Caco-2 (cell line): ENCODE measurements around the gene IGFBP7. TPM values are rescaled to one million over a fixed set of nuclear protein-coding genes. Genes with fewer than 3 reads are reported as not detected.
"Not testable (repeated sequence)": the region's sequence is repeated elsewhere in the genome, so short reads cannot be mapped to it uniquely, and the experiment has no call there.

ENCODE experiments used
- BruUV-seq: library from RNA; stranded (reverse); fragments of 400-500 nt; replicated peaks from 2 replicates; lab custom pipeline; 2021; lab: Mats Ljungman, UMichigan
- CTCF ChIA-PET: fragments of 300-600 bp; sonication (Branson Sonifier 250); formaldehyde crosslinking; loops from one replicate; lab custom pipeline; 2022; ENCODE audit warnings: antibody characterized with exemption; lab: Charles Lee
- POLR2A ChIA-PET: fragments of 300-600 bp; sonication (Branson Sonifier 250); formaldehyde crosslinking; loops from one replicate; lab custom pipeline; 2022; ENCODE audit warnings: antibody characterized with exemption; lab: Charles Lee
- DNase-seq, 2 experiments: peaks; one replicate each; pipeline versions ENCODE4 v3.0.0 to v3.0.0-alpha.2; 2020 to 2022
- H3K27me3 ChIP-seq: replicated peaks from 2 replicates; pipeline ENCODE4 v1.6.0; 2011; ENCODE audit warnings: low read length; ENCODE audit not compliant: control insufficient read depth, insufficient read depth
- H3K36me3 ChIP-seq: 2 replicates; pipeline ENCODE4 v1.5.1; 2011; ENCODE audit warnings: low read length; ENCODE audit not compliant: control insufficient read depth, insufficient read depth
- H3K4me1 ChIP-seq: fragments of 250-450 bp; sonication (Bioruptor Pico); 2 replicates; pipeline ENCODE4 v1.5.1; 2020; ENCODE audit warnings: mild to moderate bottlenecking
- H3K4me3 ChIP-seq: 2 replicates; pipeline ENCODE4 v1.5.1; 2011; ENCODE audit warnings: low read depth, mild to moderate bottlenecking, control low read depth, low read length
- H3K9me3 ChIP-seq: fragments of 250-450 bp; sonication (Bioruptor Pico); 2 replicates; pipeline ENCODE4 v1.5.1; 2020; ENCODE audit warnings: mild to moderate bottlenecking, moderate library complexity
- H3K27ac Mint-ChIP-seq: one replicate; pipeline ENCODE4 v1.8.0; 2022; ENCODE audit warnings: mixed read lengths; ENCODE audit not compliant: unreplicated experiment
- H3K27me3 Mint-ChIP-seq: one replicate; pipeline ENCODE4 v1.8.0; 2022; ENCODE audit warnings: mixed read lengths; ENCODE audit not compliant: insufficient read depth, unreplicated experiment
- H3K36me3 Mint-ChIP-seq: one replicate; pipeline ENCODE4 v1.8.0; 2022; ENCODE audit warnings: mild to moderate bottlenecking, mixed read lengths; ENCODE audit not compliant: insufficient read depth, unreplicated experiment
- H3K4me1 Mint-ChIP-seq: one replicate; pipeline ENCODE4 v1.8.0; 2022; ENCODE audit warnings: low read depth, mixed read lengths; ENCODE audit not compliant: unreplicated experiment
- H3K4me3 Mint-ChIP-seq: one replicate; pipeline ENCODE4 v1.8.0; 2022; ENCODE audit warnings: mild to moderate bottlenecking, moderate library complexity, mixed read lengths; ENCODE audit not compliant: unreplicated experiment
- H3K9me3 Mint-ChIP-seq: one replicate; pipeline ENCODE4 v1.8.0; 2022; ENCODE audit warnings: mixed read lengths; ENCODE audit not compliant: unreplicated experiment
- intact Hi-C: fragments of 100-400 bp; cut with micrococcal nuclease; formaldehyde crosslinking; loops from one replicate; pipeline ENCODE4 v1.10.0; 2022; ENCODE audit not compliant: unreplicated experiment
- total RNA-seq: library from RNA; stranded (reverse); gene quantifications from 2 replicates; pipeline ENCODE4 v1.2.3, GENCODE V29; 2022
- TF ChIP-seq, protein P1 (sequence below), 2 experiments: fragments of 200-600 bp in 1 of 2; IDR thresholded peaks; 1 replicate in 1 of 2; 2 replicates in 1 of 2; pipeline versions ENCODE4 v1.5.1 to v1.8.0; 2011 to 2022; ENCODE audit warnings: antibody characterized with exemption in 1 of 2, control low read depth in 1 of 2, inconsistent platforms in 1 of 2, low read depth in 1 of 2, low read length in 1 of 2, mild to moderate bottlenecking in 1 of 2, moderate library complexity in 1 of 2; ENCODE audit not compliant: insufficient read depth in 1 of 2, severe bottlenecking in 1 of 2, unreplicated experiment in 1 of 2

IGFBP7 gene
- total RNA-seq, 1 experiment from 2014 or later: 40.4 TPM

DNA sequence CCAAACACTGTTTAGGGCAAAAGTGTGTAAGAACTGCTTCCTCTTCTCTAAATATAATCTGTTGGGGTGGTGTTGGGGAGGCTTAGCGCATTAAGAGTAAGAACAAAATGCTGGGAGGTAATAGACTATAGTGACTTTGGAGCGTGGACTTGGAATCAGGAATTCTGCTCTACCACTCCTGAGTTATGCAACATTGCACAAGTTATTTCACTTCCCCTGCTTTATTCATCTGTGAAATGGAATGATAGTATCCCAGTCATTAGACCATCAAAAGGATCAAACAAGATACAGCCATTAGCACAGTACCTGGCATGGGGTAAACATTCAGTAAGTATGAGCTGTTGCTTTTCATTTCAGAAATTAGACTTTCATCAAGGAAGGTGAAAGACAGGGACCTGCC is 58.7 kb downstream of the IGFBP7 start:
- intact Hi-C loops: no loop called here
- H3K27me3 Mint-ChIP-seq: no peaks in the 10 kb centered on the region
- POLR2A ChIA-PET: no interaction called here

DNA sequence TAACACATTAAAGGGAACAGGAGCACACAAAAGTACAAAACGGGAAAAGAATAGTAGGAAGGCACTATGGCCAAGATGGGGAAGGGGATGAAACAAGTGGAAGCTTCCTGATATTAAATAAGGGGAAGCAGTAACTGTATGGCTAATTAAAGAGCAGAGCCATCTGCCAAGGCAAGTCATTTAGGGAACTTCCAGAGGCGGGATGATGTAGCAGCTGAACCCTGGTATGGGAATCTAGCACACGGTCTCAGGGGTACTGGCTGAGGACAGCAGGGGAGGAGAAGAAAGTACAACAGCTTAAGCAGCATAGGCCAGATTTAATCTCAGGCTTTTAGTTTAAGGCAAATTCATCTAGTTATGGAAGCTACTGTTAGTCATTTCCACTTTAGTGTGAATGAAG is 59.1 kb downstream of the IGFBP7 start:
- Mint-ChIP-seq H3K4me3 (no peak overlapping the region), H3K27me3 (no peaks in the 10 kb centered on the region), H3K36me3 (no peaks in the 10 kb centered on the region), H3K4me1 (no peaks in the 10 kb centered on the region), H3K9me3 (peaks cover 15% of the 10 kb centered on the region), H3K27ac (no peak overlapping the region)
- Histone ChIP-seq H3K27me3 (no peaks in the 10 kb centered on the region), H3K4me1 (no peaks in the 10 kb centered on the region), H3K36me3 (no peaks in the 10 kb centered on the region), H3K9me3 (peaks cover 6% of the 10 kb centered on the region), H3K4me3 (no peak overlapping the region)
- CTCF ChIA-PET: no interaction called here
- POLR2A ChIA-PET: no interaction called here
- no TSS peak for BruUV-seq
- intact Hi-C loops: no loop called here
- DNase-seq: no peak
- TF ChIP-seq, protein P1, sequence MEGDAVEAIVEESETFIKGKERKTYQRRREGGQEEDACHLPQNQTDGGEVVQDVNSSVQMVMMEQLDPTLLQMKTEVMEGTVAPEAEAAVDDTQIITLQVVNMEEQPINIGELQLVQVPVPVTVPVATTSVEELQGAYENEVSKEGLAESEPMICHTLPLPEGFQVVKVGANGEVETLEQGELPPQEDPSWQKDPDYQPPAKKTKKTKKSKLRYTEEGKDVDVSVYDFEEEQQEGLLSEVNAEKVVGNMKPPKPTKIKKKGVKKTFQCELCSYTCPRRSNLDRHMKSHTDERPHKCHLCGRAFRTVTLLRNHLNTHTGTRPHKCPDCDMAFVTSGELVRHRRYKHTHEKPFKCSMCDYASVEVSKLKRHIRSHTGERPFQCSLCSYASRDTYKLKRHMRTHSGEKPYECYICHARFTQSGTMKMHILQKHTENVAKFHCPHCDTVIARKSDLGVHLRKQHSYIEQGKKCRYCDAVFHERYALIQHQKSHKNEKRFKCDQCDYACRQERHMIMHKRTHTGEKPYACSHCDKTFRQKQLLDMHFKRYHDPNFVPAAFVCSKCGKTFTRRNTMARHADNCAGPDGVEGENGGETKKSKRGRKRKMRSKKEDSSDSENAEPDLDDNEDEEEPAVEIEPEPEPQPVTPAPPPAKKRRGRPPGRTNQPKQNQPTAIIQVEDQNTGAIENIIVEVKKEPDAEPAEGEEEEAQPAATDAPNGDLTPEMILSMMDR (IDR thresholded peaks at IDR 0.05; ENCODE audit: insufficient read depth in 1 of 2, low read depth in 1 of 2, low read length in 1 of 2, severe bottlenecking in 1 of 2, unreplicated experiment in 1 of 2): no peak

More for the DNA sequence above, 58.7 kb downstream of the IGFBP7 start:
- Histone ChIP-seq H3K27me3 (no peaks in the 10 kb centered on the region), H3K36me3 (no peaks in the 10 kb centered on the region), H3K4me3 (no peak overlapping the region), H3K4me1 (no peaks in the 10 kb centered on the region), H3K9me3 (peaks cover 6% of the 10 kb centered on the region)
- Mint-ChIP-seq H3K27ac (no peak overlapping the region), H3K4me3 (no peak overlapping the region), H3K4me1 (no peaks in the 10 kb centered on the region), H3K36me3 (no peaks in the 10 kb centered on the region), H3K9me3 (peaks cover 11% of the 10 kb centered on the region)
- BruUV-seq: no TSS peak
- TF ChIP-seq, protein P1 (IDR thresholded peaks at IDR 0.05; ENCODE audit: insufficient read depth in 1 of 2, low read depth in 1 of 2, low read length in 1 of 2, severe bottlenecking in 1 of 2, unreplicated experiment in 1 of 2): no peak
- CTCF ChIA-PET: no interaction called here
- DNase-seq: no peak

DNA sequence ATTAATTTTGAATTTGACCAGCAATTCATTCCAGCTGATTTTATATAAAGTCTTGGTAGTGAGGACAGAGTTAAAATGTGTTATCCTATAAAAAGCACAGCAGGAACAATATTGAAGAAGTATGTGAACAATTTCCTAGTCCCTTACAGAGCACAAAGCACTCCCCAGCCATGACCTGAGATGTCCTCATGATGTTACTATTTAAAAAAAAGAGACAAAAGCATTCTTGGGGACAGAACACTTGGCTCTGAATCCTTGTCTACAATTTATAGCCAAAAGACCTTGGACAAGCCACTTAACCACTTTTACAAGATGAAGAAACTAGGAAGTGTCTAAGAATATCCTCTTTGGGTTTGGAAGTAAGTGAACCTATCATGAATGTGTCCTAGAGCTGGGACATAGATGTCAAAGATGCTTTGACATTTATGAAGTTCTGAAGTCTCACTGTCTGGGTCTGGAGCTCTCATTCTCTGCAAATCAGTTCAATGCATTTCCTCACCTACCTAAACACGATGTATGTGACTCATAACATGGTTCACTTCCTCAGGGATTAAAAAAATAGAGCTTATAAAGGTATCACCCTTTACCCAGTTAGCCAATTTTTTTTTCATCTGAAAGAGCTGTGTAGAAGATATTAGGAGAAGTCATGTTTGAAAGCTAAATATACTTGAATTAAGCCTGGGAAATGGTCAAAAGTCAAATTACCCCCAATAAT is 61.4 kb downstream of the IGFBP7 start:
- ChIA-PET CTCF (interaction anchor here (0.9 kb wide), 1 partner anchor 115 kb away, joined by 3 read pairs; no protein-coding TSS in a partner anchor), POLR2A (no interaction called here)
- no peak for DNase-seq
- no peaks in the 10 kb centered on the region for H3K27me3 ChIP-seq
- TF ChIP-seq, protein P1 (IDR thresholded peaks at IDR 0.05; ENCODE audit: insufficient read depth in 1 of 2, low read depth in 1 of 2, low read length in 1 of 2, severe bottlenecking in 1 of 2, unreplicated experiment in 1 of 2): no peak
- Mint-ChIP-seq H3K27ac (no peak overlapping the region), H3K27me3 (no peaks in the 10 kb centered on the region), H3K36me3 (no peaks in the 10 kb centered on the region), H3K9me3 (peaks cover 15% of the 10 kb centered on the region), H3K4me3 (no peak overlapping the region), H3K4me1 (no peaks in the 10 kb centered on the region)
- no peak overlapping the region for H3K4me3 ChIP-seq
- no peaks in the 10 kb centered on the region for H3K36me3 ChIP-seq
- intact Hi-C loops: no loop called here
- BruUV-seq: no TSS peak
- H3K9me3 ChIP-seq: peaks cover 6% of the 10 kb centered on the region
- H3K4me1 ChIP-seq: 0 out of 2 replicates have a peak, but pooled peaks cover 15% of the 10 kb centered on the region

DNA sequence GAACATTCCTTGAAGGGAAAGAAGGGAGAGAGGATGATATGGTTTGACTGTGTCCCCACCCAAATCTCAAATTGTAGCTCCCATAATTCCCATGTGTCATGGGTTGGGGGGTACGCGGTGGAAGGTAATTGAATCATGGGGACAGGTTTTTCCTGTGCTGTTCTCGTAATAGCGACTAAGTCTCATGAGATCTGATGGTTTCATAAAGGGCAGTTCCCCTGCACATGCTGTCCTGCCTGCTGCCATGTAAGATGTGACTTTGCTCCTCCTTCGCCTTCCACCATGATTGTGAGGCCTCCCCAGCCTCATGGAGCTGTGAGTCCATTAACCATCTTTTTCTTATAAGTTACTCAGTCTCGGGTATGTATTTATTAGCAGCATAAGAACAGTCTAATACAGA is 63.1 kb downstream of the IGFBP7 start:
- H3K27ac Mint-ChIP-seq, H3K36me3 ChIP-seq, BruUV-seq, H3K27me3 Mint-ChIP-seq, H3K36me3 Mint-ChIP-seq, POLR2A ChIA-PET, H3K4me1 Mint-ChIP-seq, DNase-seq, H3K27me3 ChIP-seq, H3K9me3 ChIP-seq, CTCF ChIA-PET, H3K4me3 Mint-ChIP-seq, intact Hi-C loops, H3K4me3 ChIP-seq: not testable (repeated sequence)
- H3K4me1 ChIP-seq: 0 out of 2 replicates have a peak, but pooled peaks cover 15% of the 10 kb centered on the region
- H3K9me3 Mint-ChIP-seq: peaks cover 15% of the 10 kb centered on the region
